SU-DHL-6 (cell line): Measurements from ENCODE around the gene MYH11.
"Not testable (repeated sequence)": the region's sequence is repeated elsewhere in the genome, so short reads cannot be mapped to it uniquely, and the experiment has no call there.

Experiments
- CTCF ChIP-seq: fragments of 200-600 bp; sonication (generic); IDR thresholded peaks from one replicate; pipeline ENCODE4 v1.5.1; 2017; ENCODE audit warnings: antibody characterized with exemption, mild to moderate bottlenecking, low read length, moderate library complexity; ENCODE audit not compliant: insufficient read depth, poor library complexity, severe bottlenecking
- EZH2phosphoT487 ChIP-seq: fragments of 200-600 bp; sonication (generic), shearing (Covaris generic); conservative IDR thresholded peaks from 2 replicates; pipeline ENCODE4 v1.6.1; 2018; ENCODE audit warnings: mild to moderate bottlenecking, antibody characterized with exemption, low read length, moderate library complexity, mixed read lengths

DNA sequence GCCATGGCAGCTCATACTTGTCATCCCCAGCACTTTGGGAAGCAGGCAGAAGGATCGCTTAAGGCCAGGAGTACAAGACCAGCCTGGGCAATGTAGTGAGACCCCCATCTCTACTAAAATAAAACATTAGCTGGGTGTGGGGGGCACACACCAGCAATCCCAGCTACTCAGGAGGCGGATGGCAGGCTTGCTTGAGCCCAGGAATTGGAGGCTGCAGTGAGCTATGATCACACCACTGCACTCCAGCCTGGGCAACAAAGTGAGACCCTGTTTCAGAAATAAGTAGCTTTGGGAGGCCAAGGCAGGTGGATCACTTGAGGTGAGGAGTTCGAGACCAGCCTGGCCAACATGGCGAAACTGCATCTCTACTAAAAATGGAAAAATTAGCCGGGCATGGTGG, 129.1 kb downstream of the MYH11 start:
- TF ChIP-seq CTCF, EZH2phosphoT487: not testable (repeated sequence)
